SK-MEL-5 (cell line): ENCODE measurements around the gene DIDO1. TPM values are rescaled to one million over a fixed set of nuclear protein-coding genes. Genes with fewer than 3 reads are reported as not detected.
"Not testable (repeated sequence)": the region's sequence is repeated elsewhere in the genome, so short reads cannot be mapped to it uniquely, and the experiment has no call there.

Source experiments
- DNase-seq: peaks from one replicate; pipeline ENCODE4 v3.0.0-alpha.2; 2016; ENCODE audit warnings: low read depth, low spot score
- in situ Hi-C: cut with HindIII; loops from 2 replicates; pipeline ENCODE4 v1.10.0; 2016; ENCODE audit warnings: low sequenced_read_pairs, high pct_unique_total_duplicates, low pct_unique_long_range_greater_than_20kb
- total RNA-seq: library from RNA; depleted of rRNA; stranded (reverse); fragments of >200 nt; shearing (Covaris generic); gene quantifications from 2 replicates; pipeline ENCODE4 v1.2.3, GENCODE V29; 2014

DIDO1 gene
- total RNA-seq, 1 experiment from 2014 or later, result 26.4 TPM

GRCh38 chr20:62964700-62965099 is 38.4 kb upstream of the DIDO1 start:
- in situ Hi-C loops, result no loop called here
- no peak for DNase-seq

DNA sequence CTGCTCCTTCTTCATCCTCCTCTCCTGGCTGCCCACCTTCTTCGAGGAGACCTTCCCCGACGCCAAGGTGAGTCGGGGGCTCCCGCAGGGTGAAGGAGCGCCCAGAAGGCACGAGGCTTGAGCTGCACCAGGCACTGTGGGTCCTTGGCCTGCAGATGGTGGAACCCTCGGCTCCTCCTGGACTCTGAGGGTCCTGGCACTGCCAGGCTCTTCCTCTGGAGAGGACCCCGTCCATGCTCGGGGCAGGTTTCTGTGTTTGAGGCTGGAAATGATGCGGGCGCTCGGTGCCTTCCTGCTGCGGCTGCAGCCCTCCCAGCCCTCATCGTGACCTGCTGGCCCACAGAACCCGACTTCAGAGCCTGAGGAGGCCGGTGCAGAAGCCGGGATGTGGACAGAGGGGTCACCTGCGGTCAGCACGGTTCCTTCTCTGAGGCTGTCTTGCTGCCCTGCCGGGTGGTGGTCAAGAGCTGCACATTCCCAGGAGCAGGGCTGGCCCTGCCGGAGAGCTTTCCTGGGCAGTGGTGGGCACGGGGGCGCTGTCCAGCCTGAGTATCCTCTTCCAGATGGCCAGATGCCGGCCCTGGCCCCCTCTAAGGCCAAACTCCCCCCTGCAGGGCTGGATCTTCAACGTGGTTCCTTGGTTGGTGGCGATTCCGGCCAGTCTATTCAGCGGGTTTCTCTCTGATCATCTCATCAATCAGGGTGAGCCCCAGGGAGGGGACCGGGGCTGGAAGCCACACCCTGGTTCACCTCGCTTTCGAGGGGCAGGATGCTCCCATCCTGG is 37.5 kb upstream of the DIDO1 start:
- in situ Hi-C loops, result no loop called here
- DNase-seq, result no peak

DNA sequence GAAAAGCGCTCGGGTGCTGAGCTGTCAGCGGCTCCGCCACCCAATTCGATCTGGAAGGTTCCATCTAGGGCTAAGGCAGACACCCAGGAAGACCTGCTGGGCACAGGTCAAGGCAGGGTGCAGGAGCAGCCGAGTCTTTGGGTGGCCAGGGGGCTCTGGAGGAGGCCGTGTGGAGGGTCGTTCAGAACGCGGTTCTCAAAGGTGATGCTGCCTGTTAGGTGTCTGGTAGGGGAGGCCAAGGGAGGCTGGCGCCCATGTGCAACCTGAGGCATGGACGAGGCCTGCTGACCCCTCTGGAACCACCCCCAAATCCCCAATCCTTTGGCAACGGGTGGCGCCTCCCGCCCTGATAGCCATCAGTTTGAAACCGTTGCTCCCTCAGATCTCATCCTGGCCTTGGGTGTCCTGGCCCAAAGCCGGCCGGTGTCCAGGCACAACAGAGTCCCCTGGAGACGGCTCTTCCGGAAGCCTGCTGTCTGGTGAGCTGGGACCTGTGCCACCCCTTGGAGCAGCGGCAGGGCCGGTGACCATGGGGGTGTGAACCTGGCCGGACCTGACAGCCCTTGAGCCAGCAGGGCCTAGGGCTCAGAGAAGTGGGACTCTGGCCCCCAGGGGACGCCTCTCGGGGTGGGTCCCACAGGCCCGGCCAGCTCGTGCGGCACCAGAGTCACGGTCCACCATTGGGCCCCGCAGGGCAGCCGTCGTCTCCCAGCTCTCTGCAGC is 36.7 kb upstream of the DIDO1 start:
- in situ Hi-C loops, result no loop called here
- DNase-seq, result no peak

DNA sequence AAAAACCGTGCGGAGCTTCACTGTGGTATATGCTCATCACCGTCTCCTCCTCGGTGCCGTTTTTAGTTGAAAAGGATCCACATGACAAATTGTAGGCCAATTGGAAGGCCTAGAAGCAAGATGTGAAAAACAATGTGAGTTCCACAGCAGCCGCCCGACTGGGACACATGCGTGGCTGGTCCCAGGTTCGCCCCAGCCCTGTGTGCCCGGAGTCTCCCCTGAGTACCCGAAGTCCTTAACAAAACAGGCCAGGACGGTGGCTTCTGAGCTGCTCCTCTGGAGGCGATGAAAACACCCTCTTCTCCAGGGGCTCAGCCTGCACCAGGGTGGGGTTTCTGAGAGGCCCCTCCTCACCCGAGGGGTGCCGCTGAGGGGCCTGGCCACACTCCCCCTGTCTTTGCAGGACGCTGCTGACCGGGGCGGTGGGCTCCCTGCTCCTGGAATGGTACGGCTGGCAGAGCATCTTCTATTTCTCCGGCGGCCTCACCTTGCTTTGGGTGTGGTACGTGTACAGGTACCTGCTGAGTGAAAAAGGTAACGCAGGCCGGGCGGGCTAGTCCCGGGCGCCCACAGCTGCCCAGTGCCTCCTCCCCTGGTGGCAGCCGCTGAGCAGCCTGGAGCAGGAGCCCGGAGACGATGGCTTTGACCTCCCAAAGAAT is 36.0 kb upstream of the DIDO1 start:
- no peak for DNase-seq
- in situ Hi-C loops, result no loop called here

- in situ Hi-C loops, result no loop called here
- DNase-seq, result no peak
These were observed 35.5 kb upstream of the DIDO1 start for GRCh38 chr20:62961799-62962198.

DNA sequence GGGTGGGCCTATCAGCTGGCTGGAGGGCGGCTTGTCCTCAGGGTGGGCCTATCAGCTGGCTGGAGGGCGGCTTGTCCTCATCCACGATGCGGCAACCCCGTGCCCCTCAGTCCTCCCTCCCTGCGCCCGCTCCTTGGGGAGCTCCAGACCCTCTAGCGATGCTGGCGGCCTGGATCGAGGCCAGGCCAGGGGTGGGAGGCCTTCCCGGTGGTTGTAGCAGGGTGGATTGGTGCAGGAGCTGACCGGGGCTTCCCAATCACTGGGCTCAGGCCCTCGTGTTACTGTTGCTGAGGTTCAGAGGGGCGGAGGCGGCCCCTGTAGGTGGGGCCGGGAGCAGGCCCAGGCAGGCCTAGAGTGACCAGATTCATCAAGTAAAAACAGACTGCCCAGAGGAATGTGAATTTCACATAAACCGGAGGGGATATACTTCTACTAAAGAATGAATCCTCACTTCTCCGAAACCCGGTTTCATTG is 35.0 kb upstream of the DIDO1 start:
- in situ Hi-C loops, result no loop called here

DNA sequence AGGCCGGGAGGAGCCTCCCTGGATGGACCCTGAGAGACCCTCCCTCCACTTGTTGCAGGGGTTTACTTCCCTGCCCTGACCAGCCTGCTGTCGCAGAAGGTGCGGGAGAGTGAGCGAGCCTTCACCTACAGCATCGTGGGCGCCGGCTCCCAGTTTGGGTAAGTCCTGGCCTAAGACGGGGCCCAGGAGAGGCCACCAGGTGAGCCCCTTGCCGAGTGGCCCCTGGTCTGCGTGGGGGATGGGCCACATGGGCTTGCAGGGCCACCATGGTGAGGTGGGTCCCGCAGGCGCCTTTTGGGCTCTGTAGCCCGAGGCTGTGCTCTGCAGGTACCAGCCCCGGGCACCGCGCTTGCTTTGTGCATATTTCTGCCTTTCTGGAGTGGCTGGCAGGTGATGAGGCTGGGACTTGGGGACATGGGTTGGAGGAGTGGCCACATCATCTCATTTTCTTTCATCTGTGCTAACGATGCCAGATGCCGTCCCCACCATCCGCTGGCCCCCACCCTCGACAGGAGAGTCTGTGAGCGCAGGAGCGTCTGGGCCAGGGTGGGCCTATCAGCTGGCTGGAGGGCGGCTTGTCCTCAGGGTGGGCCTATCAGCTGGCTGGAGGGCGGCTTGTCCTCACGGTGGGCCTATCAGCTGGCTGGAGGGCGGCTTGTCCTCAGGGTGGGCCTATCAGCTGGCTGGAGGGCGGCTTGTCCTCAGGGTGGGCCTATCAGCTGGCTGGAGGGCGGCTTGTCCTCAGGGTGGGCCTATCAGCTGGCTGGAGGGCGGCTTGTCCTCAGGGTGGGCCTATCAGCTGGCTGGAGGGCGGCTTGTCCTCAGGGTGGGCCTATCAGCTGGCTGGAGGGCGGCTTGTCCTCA is 34.4 kb upstream of the DIDO1 start:
- in situ Hi-C loops, DNase-seq: not testable (repeated sequence)

More for the DNA sequence above, 35.0 kb upstream of the DIDO1 start:
- DNase-seq, result no peak

GRCh38 chr20:62959998-62960436 is 33.7 kb upstream of the DIDO1 start:
- no peak for DNase-seq
- in situ Hi-C loops, result no loop called here

- DNase-seq, result no peak
- in situ Hi-C loops, result no loop called here
These were observed 33.0 kb upstream of the DIDO1 start for GRCh38 chr20:62959101-62959971.

- in situ Hi-C loops, result no loop called here
These were observed 32.2 kb upstream of the DIDO1 start for GRCh38 chr20:62958388-62959100.

DNA sequence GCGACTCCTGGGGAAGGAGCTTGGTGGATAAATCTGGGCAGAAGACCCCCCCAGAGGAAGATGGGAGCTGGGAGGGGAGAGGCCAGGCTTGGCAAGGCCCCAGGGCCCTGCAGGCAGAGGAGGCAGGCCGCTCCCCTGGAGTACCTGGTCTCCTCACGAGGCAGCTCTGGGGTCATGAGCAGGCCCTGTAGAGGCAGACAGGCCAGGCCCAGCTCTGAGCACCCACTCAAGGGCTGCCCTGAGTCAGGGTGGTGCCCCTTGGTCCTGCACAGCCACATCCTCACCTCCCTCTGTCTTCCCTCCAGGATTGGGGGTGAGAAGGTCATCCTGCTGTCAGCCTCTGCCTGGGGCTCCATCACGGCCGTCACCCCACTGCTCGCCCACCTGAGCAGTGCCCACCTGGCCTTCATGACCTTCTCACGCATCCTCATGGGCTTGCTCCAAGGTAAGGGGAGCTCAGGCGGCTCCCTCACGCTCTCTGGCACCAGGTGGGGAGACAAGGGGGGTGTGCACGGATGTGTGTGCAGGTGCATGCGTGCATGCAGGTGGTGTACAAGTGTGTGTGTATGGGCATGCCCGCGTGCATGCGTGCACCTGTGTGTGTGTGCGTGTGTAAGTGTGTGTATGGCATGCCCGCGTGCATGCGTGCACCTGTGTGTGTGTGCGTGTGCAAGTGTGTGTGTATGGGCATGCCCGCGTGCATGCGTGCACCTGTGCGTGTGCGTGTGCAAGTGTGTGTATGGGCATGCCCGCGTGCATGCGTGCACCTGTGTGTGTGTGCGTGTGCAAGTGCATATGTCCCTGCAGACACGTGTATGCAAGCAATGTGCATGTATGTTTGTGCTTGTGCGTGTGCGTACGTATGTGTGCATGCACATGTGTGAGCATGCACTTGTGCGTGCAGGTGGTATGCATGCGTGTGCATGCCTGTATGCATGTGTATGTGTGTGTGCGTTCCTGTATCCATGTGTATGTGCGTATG is 31.1 kb upstream of the DIDO1 start:
- in situ Hi-C loops, result no loop called here
- no peak for DNase-seq

More at GRCh38 chr20:62958388-62959100, 32.2 kb upstream of the DIDO1 start:
- DNase-seq, result no peak

DNA sequence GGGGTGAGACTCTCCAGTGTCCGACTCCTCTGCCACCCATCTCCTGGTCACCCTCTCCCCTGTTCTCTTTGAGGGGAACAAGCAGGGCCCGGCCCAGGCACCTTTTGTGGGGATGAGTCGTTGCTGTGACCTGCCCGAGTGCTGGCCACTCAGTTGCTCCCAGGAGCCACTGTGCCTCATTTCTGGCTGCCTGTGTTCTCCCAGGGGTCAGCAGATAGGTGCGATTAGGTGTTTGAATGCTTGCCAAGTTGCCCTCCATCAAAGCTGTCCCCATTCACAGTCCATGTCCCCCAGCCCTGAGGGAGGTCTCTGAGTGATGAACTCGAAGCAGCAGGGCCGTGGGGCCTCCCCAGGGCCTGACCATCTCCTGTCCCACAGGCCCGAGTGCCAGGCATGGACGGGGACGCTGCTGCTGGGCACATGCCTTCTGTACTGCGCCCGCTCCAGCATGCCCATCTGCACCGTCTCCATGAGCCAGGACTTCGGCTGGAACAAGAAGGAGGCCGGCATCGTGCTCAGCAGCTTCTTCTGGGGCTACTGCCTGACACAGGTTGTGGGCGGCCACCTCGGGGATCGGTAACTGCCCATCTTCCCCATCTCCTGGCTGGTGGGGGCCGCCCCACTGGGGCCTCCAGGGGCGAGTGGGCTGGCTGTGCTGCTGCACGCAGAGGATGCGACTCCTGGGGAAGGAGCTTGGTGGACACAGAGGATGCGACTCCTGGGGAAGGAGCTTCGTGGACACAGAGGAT is 30.3 kb upstream of the DIDO1 start:
- no peak for DNase-seq
- in situ Hi-C loops, result no loop called here

- in situ Hi-C loops, result no loop called here
- no peak for DNase-seq
These were observed 29.4 kb upstream of the DIDO1 start for GRCh38 chr20:62955519-62956386.
